ENCODE results near the gene LHFPL6. TPM values are rescaled to one million over a fixed set of nuclear protein-coding genes. Genes with fewer than 3 reads are reported as not detected.

LHFPL6 gene
- total RNA-seq, 2 donors from 2014 or later, result 0.53 to 2.8 TPM

DNA sequence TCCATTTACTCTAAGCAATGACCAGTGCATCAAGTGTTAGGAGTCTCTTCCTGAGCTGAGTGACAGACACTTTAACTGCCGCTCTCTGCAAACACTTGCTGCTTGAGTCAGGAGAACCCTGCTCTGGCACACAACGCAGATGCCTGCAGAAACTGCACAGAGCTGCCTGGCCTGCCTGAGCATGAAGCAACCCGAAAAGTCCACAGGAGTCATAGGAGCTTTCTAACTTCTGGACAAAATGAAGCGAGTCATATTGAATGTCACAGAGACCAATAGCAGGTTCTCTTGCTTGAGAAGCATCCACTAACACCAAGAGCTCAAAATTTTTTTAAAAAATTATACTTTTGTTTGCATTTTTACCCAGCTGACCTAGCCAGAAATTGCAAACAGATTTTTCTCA, 232.4 kb downstream of the LHFPL6 start:
- Mint-ChIP-seq H3K27ac (no peak overlapping the region), H3K4me1 (no peaks in the 10 kb centered on the region), H3K9me3 (no peaks in the 10 kb centered on the region), H3K27me3 (ENCODE audit: insufficient read depth) (peaks cover 99% of the 10 kb centered on the region), H3K4me3 (no peak overlapping the region), H3K36me3 (ENCODE audit: low read depth) (no peaks in the 10 kb centered on the region)
- H3K4me3 ChIP-seq (ENCODE audit: low read length), result no peak overlapping the region
- no peak overlapping the region for H3K9ac ChIP-seq (ENCODE audit: extremely low read depth, low read length, poor library complexity, severe bottlenecking)
- H3K36me3 ChIP-seq (ENCODE audit: control insufficient read depth, insufficient read depth, low read length), result no peaks in the 10 kb centered on the region
- TF ChIP-seq CTCF (conservative IDR thresholded peaks at IDR 0.05), result no peak
- H3K4me1 ChIP-seq (ENCODE audit: control insufficient read depth, insufficient read depth, low read length), result peaks cover 2% of the 10 kb centered on the region
- no peak for DNase-seq
- peaks cover 81% of the 10 kb centered on the region for H3K27me3 ChIP-seq (ENCODE audit: control insufficient read depth, insufficient read depth, low read length, poor library complexity, severe bottlenecking)
- no peaks in the 10 kb centered on the region for H3K9me3 ChIP-seq (ENCODE audit: control insufficient read depth, low read length)
- no peak overlapping the region for H3K27ac ChIP-seq (ENCODE audit: low read depth, low read length)
- WGBS, 2 experiments (ENCODE audit: insufficient coverage in 1 of 2, insufficient read length in 1 of 2), result 90 to 100% methylated on average over 3 to 4 of the region's 4 CpGs

DNA sequence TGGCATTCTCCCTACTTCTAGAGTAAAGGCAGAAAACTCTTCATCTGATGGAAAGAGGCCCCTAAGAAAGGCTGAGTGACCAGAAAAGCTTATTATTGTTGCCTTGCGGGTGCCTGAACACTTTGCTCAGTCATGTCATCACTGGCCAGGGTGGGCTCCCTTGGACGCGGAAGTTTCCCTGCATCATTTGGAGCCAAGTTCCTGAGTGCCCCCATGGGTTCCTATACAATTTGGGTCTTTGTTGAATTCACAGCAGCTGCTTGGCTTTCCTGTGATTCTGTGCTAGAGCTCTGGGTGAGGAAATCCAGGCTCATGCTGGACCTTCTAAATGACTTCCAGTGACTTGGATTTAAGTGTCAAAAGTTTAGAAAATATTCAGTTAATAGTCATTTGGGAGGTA, 232.9 kb downstream of the LHFPL6 start:
- Mint-ChIP-seq H3K27ac (no peak overlapping the region), H3K4me3 (no peak overlapping the region), H3K9me3 (no peaks in the 10 kb centered on the region), H3K27me3 (ENCODE audit: insufficient read depth) (peaks cover 99% of the 10 kb centered on the region), H3K36me3 (ENCODE audit: low read depth) (no peaks in the 10 kb centered on the region), H3K4me1 (peaks cover 3% of the 10 kb centered on the region)
- Histone ChIP-seq H3K9me3 (ENCODE audit: control insufficient read depth, low read length) (no peaks in the 10 kb centered on the region), H3K27ac (ENCODE audit: low read depth, low read length) (no peak overlapping the region), H3K4me3 (ENCODE audit: low read length) (no peak overlapping the region), H3K36me3 (ENCODE audit: control insufficient read depth, insufficient read depth, low read length) (no peaks in the 10 kb centered on the region), H3K9ac (ENCODE audit: extremely low read depth, low read length, poor library complexity, severe bottlenecking) (no peak overlapping the region), H3K4me1 (ENCODE audit: control insufficient read depth, insufficient read depth, low read length) (peaks cover 4% of the 10 kb centered on the region), H3K27me3 (ENCODE audit: control insufficient read depth, insufficient read depth, low read length, poor library complexity, severe bottlenecking) (peaks cover 83% of the 10 kb centered on the region)
- no peak for DNase-seq
- 94 to 100% methylated on average over 3 of the region's 3 CpGs for WGBS, 2 experiments (ENCODE audit: insufficient coverage in 1 of 2, insufficient read length in 1 of 2)
- no peak for TF ChIP-seq CTCF (conservative IDR thresholded peaks at IDR 0.05)

GRCh38 chr13:39369161-39369890, 233.7 kb downstream of the LHFPL6 start:
- Mint-ChIP-seq H3K4me1 (peaks cover 9% of the 10 kb centered on the region), H3K4me3 (no peak overlapping the region), H3K36me3 (ENCODE audit: low read depth) (no peaks in the 10 kb centered on the region), H3K27me3 (ENCODE audit: insufficient read depth) (peaks cover 94% of the 10 kb centered on the region), H3K9me3 (no peaks in the 10 kb centered on the region), H3K27ac (no peak overlapping the region)
- H3K27me3 ChIP-seq (ENCODE audit: control insufficient read depth, insufficient read depth, low read length, poor library complexity, severe bottlenecking), result peaks cover 76% of the 10 kb centered on the region
- peaks cover 9% of the 10 kb centered on the region for H3K4me1 ChIP-seq (ENCODE audit: control insufficient read depth, insufficient read depth, low read length)
- no peak overlapping the region for H3K9ac ChIP-seq (ENCODE audit: extremely low read depth, low read length, poor library complexity, severe bottlenecking)
- H3K4me3 ChIP-seq (ENCODE audit: low read length), result no peak overlapping the region
- no peaks in the 10 kb centered on the region for H3K9me3 ChIP-seq (ENCODE audit: control insufficient read depth, low read length)
- DNase-seq, result no peak
- no peak overlapping the region for H3K27ac ChIP-seq (ENCODE audit: low read depth, low read length)
- no peaks in the 10 kb centered on the region for H3K36me3 ChIP-seq (ENCODE audit: control insufficient read depth, insufficient read depth, low read length)
- TF ChIP-seq CTCF (conservative IDR thresholded peaks at IDR 0.05), result no peak
- WGBS, 2 experiments (ENCODE audit: insufficient coverage in 1 of 2, insufficient read length in 1 of 2), result 58% methylated on average over 1 of the region's 1 CpG; no CpG with 5 or more reads in 1 of the 2 experiments
